HG02938 (cell line): ENCODE measurements around the gene PML.
A peak's percentile ranks its signal among the peaks of the same experiment; 100 is the strongest.
"Not testable (repeated sequence)": the region's sequence is repeated elsewhere in the genome, so short reads cannot be mapped to it uniquely, and the experiment has no call there.

Experiments used
- ATAC-seq: cut with Tn5 transposase; IDR thresholded peaks from one replicate; pipeline ENCODE4 v1.9.1; 2021; ENCODE audit warnings: mild to moderate bottlenecking, moderate library complexity; ENCODE audit not compliant: unreplicated experiment

PML gene

GRCh38 chr15:73957785-73958184 lies 36.7 kb upstream of the PML start:
- ATAC-seq, result no peak

GRCh38 chr15:73959012-73959581 lies 35.4 kb upstream of the PML start:
- no peak for ATAC-seq

- ATAC-seq, result no peak
Observed at GRCh38 chr15:73959801-73960200, 34.7 kb upstream of the PML start.

- ATAC-seq, result not testable (repeated sequence)
Observed at GRCh38 chr15:73960472-73961070, 33.9 kb upstream of the PML start.

GRCh38 chr15:73962433-73962832 lies 32.1 kb upstream of the PML start:
- ATAC-seq, result no peak

GRCh38 chr15:73964736-73965093 lies 29.8 kb upstream of the PML start:
- ATAC-seq, result no peak

GRCh38 chr15:73965094-73965757 lies 29.3 kb upstream of the PML start:
- ATAC-seq, result no peak

GRCh38 chr15:73965758-73966113 lies 28.8 kb upstream of the PML start:
- ATAC-seq, result peak; percentile 67

GRCh38 chr15:73968461-73968860 lies 26.1 kb upstream of the PML start:
- ATAC-seq, result no peak

- ATAC-seq, result no peak
Observed at GRCh38 chr15:73969151-73969759, 25.3 kb upstream of the PML start.

GRCh38 chr15:73972984-73973682 lies 21.4 kb upstream of the PML start:
- ATAC-seq, result no peak

GRCh38 chr15:73973683-73974200 lies 20.8 kb upstream of the PML start:
- not testable (repeated sequence) for ATAC-seq

GRCh38 chr15:73975440-73976125 lies 18.9 kb upstream of the PML start:
- ATAC-seq, result not testable (repeated sequence)

GRCh38 chr15:73978896-73979295 lies 15.6 kb upstream of the PML start:
- no peak for ATAC-seq

- no peak for ATAC-seq
Observed at GRCh38 chr15:73979636-73980035, 14.9 kb upstream of the PML start.

- no peak for ATAC-seq
Observed at GRCh38 chr15:73981761-73982221, 12.7 kb upstream of the PML start.

- ATAC-seq, result no peak
Observed at GRCh38 chr15:73982222-73982962, 12.1 kb upstream of the PML start.

- ATAC-seq, result no peak
Observed at GRCh38 chr15:73983211-73983727, 11.2 kb upstream of the PML start.

GRCh38 chr15:73983773-73984172 lies 10.7 kb upstream of the PML start:
- ATAC-seq, result no peak
